ENCODE results near the gene MTMR6.

DNA sequence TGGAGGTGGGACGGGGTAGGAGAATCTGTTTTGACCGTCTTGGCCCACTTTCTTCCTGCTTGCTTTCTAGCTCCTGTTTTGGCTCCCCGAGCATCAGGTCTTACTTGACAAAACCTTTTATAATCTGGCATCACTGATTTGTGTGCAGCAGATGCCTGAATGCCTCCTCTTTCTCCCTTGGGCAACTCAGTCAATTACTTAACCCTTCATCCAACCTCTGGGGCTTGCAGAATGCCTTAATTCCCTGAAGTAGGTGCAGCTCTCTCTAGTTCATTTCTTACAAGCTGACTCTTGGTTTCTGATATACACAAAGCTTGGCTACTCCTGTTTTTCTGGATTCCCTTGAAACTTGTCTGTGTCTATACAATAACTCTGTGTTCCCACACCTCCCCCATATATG, 8.4 kb upstream of the MTMR6 start:
- no peak for TF ChIP-seq POLR2A (IDR thresholded peaks at IDR 0.05)
- TF ChIP-seq, protein P1, sequence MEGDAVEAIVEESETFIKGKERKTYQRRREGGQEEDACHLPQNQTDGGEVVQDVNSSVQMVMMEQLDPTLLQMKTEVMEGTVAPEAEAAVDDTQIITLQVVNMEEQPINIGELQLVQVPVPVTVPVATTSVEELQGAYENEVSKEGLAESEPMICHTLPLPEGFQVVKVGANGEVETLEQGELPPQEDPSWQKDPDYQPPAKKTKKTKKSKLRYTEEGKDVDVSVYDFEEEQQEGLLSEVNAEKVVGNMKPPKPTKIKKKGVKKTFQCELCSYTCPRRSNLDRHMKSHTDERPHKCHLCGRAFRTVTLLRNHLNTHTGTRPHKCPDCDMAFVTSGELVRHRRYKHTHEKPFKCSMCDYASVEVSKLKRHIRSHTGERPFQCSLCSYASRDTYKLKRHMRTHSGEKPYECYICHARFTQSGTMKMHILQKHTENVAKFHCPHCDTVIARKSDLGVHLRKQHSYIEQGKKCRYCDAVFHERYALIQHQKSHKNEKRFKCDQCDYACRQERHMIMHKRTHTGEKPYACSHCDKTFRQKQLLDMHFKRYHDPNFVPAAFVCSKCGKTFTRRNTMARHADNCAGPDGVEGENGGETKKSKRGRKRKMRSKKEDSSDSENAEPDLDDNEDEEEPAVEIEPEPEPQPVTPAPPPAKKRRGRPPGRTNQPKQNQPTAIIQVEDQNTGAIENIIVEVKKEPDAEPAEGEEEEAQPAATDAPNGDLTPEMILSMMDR (IDR thresholded peaks at IDR 0.05): no peak
